ENCODE results near the gene ARHGAP12.

Gene ARHGAP12

DNA sequence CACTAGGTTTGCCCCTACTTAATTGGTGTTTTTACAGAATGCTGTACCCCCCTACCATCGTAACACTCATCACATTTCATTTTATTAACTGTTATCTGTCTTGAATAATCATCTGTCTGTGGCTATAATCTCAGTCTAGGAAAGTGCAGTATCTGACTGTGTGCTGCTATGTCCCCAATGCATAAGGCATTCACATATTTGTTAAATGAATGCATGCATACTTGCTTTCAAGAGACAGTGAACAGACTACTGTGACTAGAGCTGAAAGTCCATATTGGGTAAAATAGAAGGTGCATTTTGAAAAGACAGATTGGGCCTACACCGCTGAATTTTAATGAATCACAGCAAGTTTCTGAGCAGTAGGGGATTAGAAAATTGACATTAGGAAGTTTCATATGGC, 112.3 kb downstream of the ARHGAP12 start:
- TF ChIP-seq CTCF (conservative IDR thresholded peaks at IDR 0.05; ENCODE audit: control insufficient read depth, insufficient read depth, low read depth, low read length): no peak
- no peak overlapping the region for H3K4me3 ChIP-seq (ENCODE audit: control insufficient read depth, low read depth, low read length)
- no peak for DNase-seq (ENCODE audit: low read depth)

DNA sequence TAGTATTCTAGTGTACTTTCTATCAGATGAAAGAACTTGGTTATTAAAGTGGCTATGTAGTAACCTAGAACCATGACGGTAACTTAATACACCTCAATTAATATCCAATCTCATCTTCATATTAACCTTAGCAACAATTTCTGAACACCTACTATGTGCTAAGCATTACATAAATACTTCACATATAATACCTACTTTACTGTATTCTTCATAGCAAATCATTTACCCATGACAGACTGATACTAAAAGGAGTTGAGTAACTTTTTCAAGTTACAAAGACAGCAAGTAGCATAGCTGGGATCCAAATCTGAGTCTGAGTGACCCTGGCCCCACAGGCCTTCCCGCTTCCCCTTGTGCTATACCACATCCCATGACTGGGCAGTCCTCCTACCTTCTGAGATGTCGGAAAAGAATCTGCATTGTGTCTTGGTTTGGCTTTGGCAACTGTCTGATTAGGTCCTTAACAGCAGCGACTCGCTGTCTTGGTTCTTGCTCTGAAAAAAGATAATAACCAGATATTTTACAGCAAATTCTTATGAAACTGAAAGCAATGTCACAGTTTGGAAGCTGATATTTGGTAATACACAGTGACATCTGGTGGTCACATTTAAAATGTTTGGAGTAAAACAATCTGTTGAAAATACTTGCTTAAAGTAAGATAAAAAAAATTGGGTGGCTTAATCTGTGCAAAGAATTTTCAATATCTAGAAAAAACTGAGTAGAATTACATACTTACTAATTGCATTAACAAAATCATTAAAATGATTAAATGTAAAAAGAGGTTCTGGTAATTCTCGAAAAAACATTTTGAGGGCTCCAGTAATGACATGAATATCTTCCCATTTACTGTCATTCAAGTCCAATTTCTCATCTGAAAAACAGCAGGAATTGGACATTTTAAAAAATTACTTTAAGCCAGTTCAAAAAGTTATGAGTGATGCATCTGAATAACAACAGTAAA, 120.1 kb downstream of the ARHGAP12 start:
- H3K4me3 ChIP-seq (ENCODE audit: control insufficient read depth, low read depth, low read length): peak overlapping the region; percentile 43
- peak; percentile 37 for TF ChIP-seq CTCF (conservative IDR thresholded peaks at IDR 0.05; ENCODE audit: control insufficient read depth, insufficient read depth, low read depth, low read length)
- peak; percentile 82 for DNase-seq (ENCODE audit: low read depth)

GRCh38 chr10:31804352-31804810, 124.2 kb downstream of the ARHGAP12 start:
- no peak overlapping the region for H3K4me3 ChIP-seq (ENCODE audit: control insufficient read depth, low read depth, low read length)
- TF ChIP-seq CTCF (conservative IDR thresholded peaks at IDR 0.05; ENCODE audit: control insufficient read depth, insufficient read depth, low read depth, low read length): no peak
- DNase-seq (ENCODE audit: low read depth): no peak

GRCh38 chr10:31803606-31804351, 124.9 kb downstream of the ARHGAP12 start:
- DNase-seq (ENCODE audit: low read depth): no peak
- no peak for TF ChIP-seq CTCF (conservative IDR thresholded peaks at IDR 0.05; ENCODE audit: control insufficient read depth, insufficient read depth, low read depth, low read length)
- no peak overlapping the region for H3K4me3 ChIP-seq (ENCODE audit: control insufficient read depth, low read depth, low read length)

GRCh38 chr10:31799181-31799580, 129.4 kb downstream of the ARHGAP12 start:
- no peak for DNase-seq (ENCODE audit: low read depth)
- no peak overlapping the region for H3K4me3 ChIP-seq (ENCODE audit: control insufficient read depth, low read depth, low read length)
- TF ChIP-seq CTCF (conservative IDR thresholded peaks at IDR 0.05; ENCODE audit: control insufficient read depth, insufficient read depth, low read depth, low read length): no peak

DNA sequence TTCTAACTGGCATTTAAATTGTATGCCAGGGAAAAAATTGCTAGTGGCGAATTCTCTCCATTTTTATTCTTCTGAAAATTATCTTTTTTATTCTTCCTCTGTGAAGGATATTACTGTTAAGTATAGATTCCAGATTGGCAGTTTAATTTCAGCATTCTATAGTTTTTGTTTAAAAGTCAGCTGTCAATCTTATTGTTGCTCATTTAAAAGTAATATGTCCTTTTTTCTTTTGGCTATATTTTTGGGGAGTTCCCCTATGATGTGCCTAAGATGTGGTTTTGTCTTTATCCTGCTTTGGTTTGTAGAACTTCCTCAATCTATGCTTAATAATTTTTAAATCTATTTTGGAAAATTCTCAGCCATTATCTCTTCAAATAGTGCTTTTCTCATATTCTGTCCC, 135.9 kb downstream of the ARHGAP12 start:
- no peak for DNase-seq (ENCODE audit: low read depth)
- no peak overlapping the region for H3K4me3 ChIP-seq (ENCODE audit: control insufficient read depth, low read depth, low read length)
- TF ChIP-seq CTCF (conservative IDR thresholded peaks at IDR 0.05; ENCODE audit: control insufficient read depth, insufficient read depth, low read depth, low read length): no peak

All from fibroblast of mammary gland (primary cell).